Kidney epithelial cell (primary cell): ENCODE data around the gene APBA3. TPM values are rescaled to one million over a fixed set of nuclear protein-coding genes. Genes with fewer than 3 reads are reported as not detected.

Experiments used
- DNase-seq: peaks from one replicate; pipeline ENCODE4 v3.0.0-alpha.2; 2010; ENCODE audit warnings: low read depth
- H3K27me3 ChIP-seq: 2 replicates; pipeline ENCODE4 v1.6.0; 2011; ENCODE audit warnings: low read length; ENCODE audit not compliant: control insufficient read depth, insufficient read depth
- H3K36me3 ChIP-seq: 2 replicates; pipeline ENCODE4 v1.5.1; 2011; ENCODE audit warnings: low read length; ENCODE audit not compliant: control insufficient read depth, insufficient read depth
- H3K4me3 ChIP-seq: 2 replicates; pipeline ENCODE4 v1.5.1; 2011; ENCODE audit warnings: low read depth, mild to moderate bottlenecking, control low read depth, low read length
- total RNA-seq: library from RNA; depleted of rRNA; stranded (reverse); fragments of >200 nt; gene quantifications from 2 replicates; pipeline ENCODE4 v1.2.3, GENCODE V29; 2015
- TF ChIP-seq, protein P1 (sequence below): IDR thresholded peaks from 2 replicates; pipeline ENCODE4 v1.5.1; 2011; ENCODE audit warnings: mild to moderate bottlenecking, moderate library complexity, low read length, control low read depth, inconsistent platforms; ENCODE audit not compliant: insufficient read depth, poor library complexity, severe bottlenecking

APBA3 gene
- total RNA-seq, 1 donor from 2014 or later: 39.7 TPM

DNA sequence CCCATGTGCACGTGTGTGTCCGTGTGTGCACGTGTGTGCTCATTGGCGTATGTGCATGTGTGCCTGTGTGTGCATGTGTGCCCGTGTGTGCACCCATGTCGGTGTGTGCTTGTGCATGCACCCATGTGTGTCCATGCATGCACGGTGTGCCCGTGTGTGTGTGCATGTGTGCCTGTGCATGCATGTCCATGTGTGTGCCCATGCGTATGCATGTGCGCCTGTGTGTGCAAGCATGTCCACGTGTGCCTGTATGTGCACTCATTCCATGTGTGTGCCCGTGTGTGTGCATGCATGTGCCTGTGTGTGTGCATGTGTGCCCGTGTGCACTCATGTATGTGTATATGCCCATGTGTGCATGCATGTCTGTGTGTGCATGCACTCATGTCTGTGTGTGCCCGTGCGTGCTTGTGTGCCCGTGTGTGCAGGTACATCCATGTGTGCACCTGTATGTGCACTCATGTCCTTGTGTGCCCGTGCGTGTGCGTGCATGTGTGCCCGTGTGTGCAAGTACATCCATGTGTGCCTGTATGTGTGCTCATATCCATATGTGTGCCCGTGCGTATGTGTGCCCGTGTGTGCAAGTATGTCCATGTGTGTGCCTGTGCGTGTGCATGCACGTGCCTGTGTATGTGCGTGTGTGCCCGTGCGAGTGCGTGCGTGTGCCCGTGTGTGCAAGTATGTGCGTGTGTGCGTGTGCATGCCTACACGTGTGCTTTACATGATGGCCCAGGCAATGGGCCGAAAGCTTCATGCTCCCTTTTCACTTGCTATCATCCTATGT, 46.3 kb upstream of the APBA3 start:
- H3K4me3 ChIP-seq: no peak overlapping the region
- H3K36me3 ChIP-seq: no peaks in the 10 kb centered on the region
- H3K27me3 ChIP-seq: peaks cover 10% of the 10 kb centered on the region
- TF ChIP-seq, protein P1, sequence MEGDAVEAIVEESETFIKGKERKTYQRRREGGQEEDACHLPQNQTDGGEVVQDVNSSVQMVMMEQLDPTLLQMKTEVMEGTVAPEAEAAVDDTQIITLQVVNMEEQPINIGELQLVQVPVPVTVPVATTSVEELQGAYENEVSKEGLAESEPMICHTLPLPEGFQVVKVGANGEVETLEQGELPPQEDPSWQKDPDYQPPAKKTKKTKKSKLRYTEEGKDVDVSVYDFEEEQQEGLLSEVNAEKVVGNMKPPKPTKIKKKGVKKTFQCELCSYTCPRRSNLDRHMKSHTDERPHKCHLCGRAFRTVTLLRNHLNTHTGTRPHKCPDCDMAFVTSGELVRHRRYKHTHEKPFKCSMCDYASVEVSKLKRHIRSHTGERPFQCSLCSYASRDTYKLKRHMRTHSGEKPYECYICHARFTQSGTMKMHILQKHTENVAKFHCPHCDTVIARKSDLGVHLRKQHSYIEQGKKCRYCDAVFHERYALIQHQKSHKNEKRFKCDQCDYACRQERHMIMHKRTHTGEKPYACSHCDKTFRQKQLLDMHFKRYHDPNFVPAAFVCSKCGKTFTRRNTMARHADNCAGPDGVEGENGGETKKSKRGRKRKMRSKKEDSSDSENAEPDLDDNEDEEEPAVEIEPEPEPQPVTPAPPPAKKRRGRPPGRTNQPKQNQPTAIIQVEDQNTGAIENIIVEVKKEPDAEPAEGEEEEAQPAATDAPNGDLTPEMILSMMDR: no peak
- no peak for DNase-seq

DNA sequence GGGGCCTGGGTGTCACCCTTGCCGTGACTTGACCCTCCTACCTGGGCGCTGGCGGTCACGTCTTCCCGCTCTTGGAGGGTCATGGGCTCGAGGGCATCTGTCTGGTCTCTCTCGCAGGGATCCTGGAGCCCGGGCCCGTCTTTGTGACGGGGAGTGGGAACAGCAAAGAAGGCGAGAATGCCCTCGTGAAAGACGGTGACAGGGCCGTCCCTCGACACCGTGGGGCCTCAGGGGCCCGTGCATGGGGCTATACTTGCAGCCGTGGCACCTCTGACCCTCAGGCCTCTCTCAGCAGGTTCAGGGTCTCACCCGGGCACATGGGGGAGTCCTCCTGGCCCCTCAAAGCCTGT, 45.6 kb upstream of the APBA3 start:
- H3K4me3 ChIP-seq: no peak overlapping the region
- TF ChIP-seq, protein P1: no peak
- no peak for DNase-seq
- H3K27me3 ChIP-seq: peaks cover 12% of the 10 kb centered on the region
- H3K36me3 ChIP-seq: no peaks in the 10 kb centered on the region

DNA sequence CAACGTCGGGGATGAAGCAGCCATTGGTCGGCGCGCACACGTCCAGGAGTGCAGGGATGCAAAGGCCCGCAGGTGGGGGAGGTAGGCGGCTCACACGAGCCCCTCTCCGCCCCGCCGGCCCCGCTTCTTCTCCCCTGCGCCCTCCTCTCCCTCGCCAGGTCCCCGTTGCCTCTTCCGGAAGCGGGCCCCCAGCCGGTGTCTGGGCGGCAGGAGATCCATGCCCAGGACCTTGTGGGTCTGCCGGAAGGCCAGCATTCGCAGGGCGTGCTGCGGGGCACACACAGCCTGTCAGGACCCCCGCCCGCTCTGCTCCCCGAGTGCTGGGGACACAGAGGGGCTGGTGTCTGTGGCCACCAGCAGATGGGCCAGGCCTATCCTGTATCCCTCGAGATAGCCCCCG, 44.4 kb upstream of the APBA3 start:
- no peak for DNase-seq
- no peaks in the 10 kb centered on the region for H3K36me3 ChIP-seq
- TF ChIP-seq, protein P1: no peak
- H3K4me3 ChIP-seq: no peak overlapping the region
- H3K27me3 ChIP-seq: peaks cover 23% of the 10 kb centered on the region

DNA sequence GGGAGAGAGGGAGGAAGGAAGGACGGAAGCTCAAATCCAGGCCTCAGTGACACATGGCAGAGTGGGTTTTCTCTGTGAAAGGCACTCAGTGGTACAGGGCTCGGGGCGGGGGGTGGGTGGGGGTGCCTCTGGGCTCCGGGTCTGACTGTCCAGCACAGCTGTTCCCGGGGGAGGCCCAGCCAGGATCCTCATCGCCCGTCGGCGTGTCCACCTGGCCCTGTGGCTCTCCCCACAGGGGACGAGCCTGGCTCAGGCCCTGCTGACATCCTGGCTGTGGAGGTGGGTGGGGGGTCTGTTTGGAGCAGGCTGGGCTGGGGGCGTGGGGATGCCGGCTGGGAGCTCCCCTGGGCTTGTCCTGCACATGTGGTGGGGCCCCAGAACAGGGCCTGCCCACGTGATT, 42.9 kb upstream of the APBA3 start:
- Histone ChIP-seq H3K27me3 (peaks cover 21% of the 10 kb centered on the region), H3K4me3 (no peak overlapping the region), H3K36me3 (no peaks in the 10 kb centered on the region)
- no peak for DNase-seq
- TF ChIP-seq, protein P1: no peak

DNA sequence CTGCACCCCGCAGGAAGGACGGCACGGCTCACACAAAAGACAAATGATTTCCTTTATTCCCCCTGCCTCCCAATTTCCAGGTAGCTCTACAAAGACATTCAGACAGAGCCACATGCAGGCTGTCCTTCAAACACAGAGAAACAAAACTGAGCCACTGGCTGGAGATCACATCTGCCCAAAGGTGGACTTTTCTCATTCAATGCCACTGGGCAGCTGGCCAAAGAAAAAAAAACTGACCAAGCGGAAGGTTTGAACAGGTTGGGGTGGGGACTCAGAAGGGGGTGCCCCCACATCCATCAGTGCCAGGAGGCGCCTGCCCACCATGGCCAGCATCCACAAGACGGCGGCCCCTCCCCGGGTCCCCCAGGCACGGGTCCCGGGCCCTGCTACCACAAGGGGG, 42.5 kb upstream of the APBA3 start:
- H3K27me3 ChIP-seq: peaks cover 21% of the 10 kb centered on the region
- DNase-seq: no peak
- H3K36me3 ChIP-seq: no peaks in the 10 kb centered on the region
- no peak overlapping the region for H3K4me3 ChIP-seq
- TF ChIP-seq, protein P1: no peak

DNA sequence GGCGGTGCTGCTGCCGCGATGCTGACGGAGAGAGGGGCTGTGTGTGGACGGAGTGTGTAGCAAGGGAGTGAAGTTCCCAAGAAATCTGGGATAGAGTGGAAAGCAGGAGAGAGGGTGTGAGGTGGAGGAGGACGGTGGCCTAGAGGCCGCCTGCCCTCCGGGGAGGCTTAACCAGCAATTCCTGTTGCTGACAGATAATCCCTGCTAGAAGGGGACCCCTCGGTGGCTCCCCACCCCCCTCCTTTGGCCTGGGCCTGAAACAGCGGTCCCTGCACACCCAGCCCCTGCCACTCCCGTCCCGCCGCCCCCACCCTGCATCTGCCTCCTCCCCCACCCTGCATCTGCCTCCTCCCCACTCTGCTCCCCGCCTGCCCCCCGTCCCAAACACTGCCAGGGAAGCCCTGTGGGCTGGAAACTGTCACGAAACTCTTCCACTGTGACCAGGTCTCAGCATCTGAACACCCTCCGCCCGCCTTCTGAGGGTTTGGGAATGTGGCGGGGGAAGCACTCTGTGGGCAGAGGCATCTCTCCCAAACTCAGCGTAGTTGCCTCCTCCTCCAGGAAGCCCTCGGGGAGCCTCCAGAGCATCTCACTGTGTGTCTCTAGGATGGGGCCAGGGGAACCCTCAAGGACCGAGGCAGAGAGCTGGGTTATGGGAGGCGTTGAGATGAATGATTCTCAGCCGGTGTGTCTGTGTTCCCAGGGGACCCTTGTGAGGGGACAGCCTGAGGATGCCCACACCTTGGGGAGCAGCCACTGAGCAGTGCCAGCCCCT, 41.8 kb upstream of the APBA3 start:
- Histone ChIP-seq H3K27me3 (peaks cover 21% of the 10 kb centered on the region), H3K4me3 (no peak overlapping the region), H3K36me3 (no peaks in the 10 kb centered on the region)
- DNase-seq: no peak
- TF ChIP-seq, protein P1: no peak
